CD1c-positive myeloid dendritic cell (primary cell): ENCODE results near the gene CLCN4.

Experiments used
- DNase-seq: peaks from one replicate; pipeline ENCODE4 v3.0.0-alpha.2; 2016; ENCODE audit errors: extremely low spot score

The CLCN4 gene

GRCh38 chrX:10129229-10129628 lies 27.5 kb upstream of the CLCN4 start:
- DNase-seq = no peak

- no peak for DNase-seq
Measured at GRCh38 chrX:10130354-10130753, 26.4 kb upstream of the CLCN4 start.

GRCh38 chrX:10133980-10134676 lies 22.6 kb upstream of the CLCN4 start:
- DNase-seq = no peak

- DNase-seq = no peak
Measured at GRCh38 chrX:10134921-10135320, 21.9 kb upstream of the CLCN4 start.

GRCh38 chrX:10135561-10136399 lies 21.0 kb upstream of the CLCN4 start:
- no peak for DNase-seq

GRCh38 chrX:10138726-10139125 lies 18.0 kb upstream of the CLCN4 start:
- no peak for DNase-seq

- no peak for DNase-seq
Measured at GRCh38 chrX:10140264-10140663, 16.5 kb upstream of the CLCN4 start.

- DNase-seq = peak; percentile 69
Measured at GRCh38 chrX:10142041-10142599, 14.7 kb upstream of the CLCN4 start.

- no peak for DNase-seq
Measured at GRCh38 chrX:10143071-10143983, 13.4 kb upstream of the CLCN4 start.

GRCh38 chrX:10146346-10146745 lies 10.4 kb upstream of the CLCN4 start:
- DNase-seq = no peak

- no peak for DNase-seq
Measured at GRCh38 chrX:10152086-10152485, 4.7 kb upstream of the CLCN4 start.

- no peak for DNase-seq
Measured at GRCh38 chrX:10155137-10155536, 1.6 kb upstream of the CLCN4 start.

GRCh38 chrX:10157032-10157341 lies 212 bp downstream of the CLCN4 start:
- no peak for DNase-seq

GRCh38 chrX:10157543-10157942 lies 768 bp downstream of the CLCN4 start:
- DNase-seq = no peak

GRCh38 chrX:10158279-10159144 lies 1.7 kb downstream of the CLCN4 start:
- no peak for DNase-seq

- no peak for DNase-seq
Measured at GRCh38 chrX:10159145-10159468, 2.3 kb downstream of the CLCN4 start.

- no peak for DNase-seq
Measured at GRCh38 chrX:10160211-10160610, 3.4 kb downstream of the CLCN4 start.

- DNase-seq = no peak
Measured at GRCh38 chrX:10163031-10163430, 6.3 kb downstream of the CLCN4 start.

- no peak for DNase-seq
Measured at GRCh38 chrX:10164879-10165278, 8.1 kb downstream of the CLCN4 start.

- DNase-seq = peak; percentile 71
Measured at GRCh38 chrX:10165580-10166247, 8.9 kb downstream of the CLCN4 start.

- DNase-seq = no peak
Measured at GRCh38 chrX:10166248-10166716, 9.5 kb downstream of the CLCN4 start.
